ENCODE data around the gene ARHGAP26.

The ARHGAP26 gene

DNA sequence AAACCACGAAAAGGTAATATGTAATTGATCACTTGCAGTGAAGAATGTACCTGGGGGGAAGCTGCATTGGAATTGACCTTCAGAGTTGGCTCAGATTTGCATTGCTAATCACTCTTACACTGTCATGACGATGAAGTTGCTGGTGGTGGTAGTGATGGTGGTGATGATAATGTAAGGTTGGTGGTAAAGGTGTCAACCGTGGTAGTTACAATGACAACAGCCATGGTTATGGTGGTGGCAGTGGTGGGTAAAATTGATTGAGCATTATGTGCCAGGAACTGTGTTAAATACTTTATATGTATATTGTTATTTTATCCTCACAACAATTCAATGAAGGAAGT lies 350.9 kb downstream of the ARHGAP26 start:
- Histone ChIP-seq H3K36me3 (ENCODE audit: insufficient read depth, low read length) (no peaks in the 10 kb centered on the region), H3K9me3 (ENCODE audit: low read length) (no peaks in the 10 kb centered on the region), H2AFZ (ENCODE audit: low read length) (no peak overlapping the region), H3K9me2 (ENCODE audit: low read depth, low read length) (no peaks in the 10 kb centered on the region), H4K20me1 (ENCODE audit: insufficient read depth, low read length) (no peaks in the 10 kb centered on the region), H3K27ac (ENCODE audit: low read depth, low read length, poor library complexity, severe bottlenecking) (no peak overlapping the region), H3K4me1 (ENCODE audit: insufficient read depth, low read length, severe bottlenecking) (peaks cover 51% of the 10 kb centered on the region), H3K79me2 (ENCODE audit: insufficient read depth, low read length) (no peaks in the 10 kb centered on the region), H3K4me3 (ENCODE audit: low read depth, low read length, poor library complexity, severe bottlenecking) (no peak overlapping the region), H3F3A (ENCODE audit: insufficient read depth, low read length) (no peaks in the 10 kb centered on the region), H3K4me2 (ENCODE audit: low read length) (no peak overlapping the region), H3K9ac (ENCODE audit: low read length) (no peak overlapping the region), H3K27me3 (ENCODE audit: insufficient read depth, low read length) (no peaks in the 10 kb centered on the region)
- TF ChIP-seq EZH2 (IDR thresholded peaks at IDR 0.05; ENCODE audit: borderline replicate concordance, low read length) = no peak
- TF ChIP-seq, protein P1, sequence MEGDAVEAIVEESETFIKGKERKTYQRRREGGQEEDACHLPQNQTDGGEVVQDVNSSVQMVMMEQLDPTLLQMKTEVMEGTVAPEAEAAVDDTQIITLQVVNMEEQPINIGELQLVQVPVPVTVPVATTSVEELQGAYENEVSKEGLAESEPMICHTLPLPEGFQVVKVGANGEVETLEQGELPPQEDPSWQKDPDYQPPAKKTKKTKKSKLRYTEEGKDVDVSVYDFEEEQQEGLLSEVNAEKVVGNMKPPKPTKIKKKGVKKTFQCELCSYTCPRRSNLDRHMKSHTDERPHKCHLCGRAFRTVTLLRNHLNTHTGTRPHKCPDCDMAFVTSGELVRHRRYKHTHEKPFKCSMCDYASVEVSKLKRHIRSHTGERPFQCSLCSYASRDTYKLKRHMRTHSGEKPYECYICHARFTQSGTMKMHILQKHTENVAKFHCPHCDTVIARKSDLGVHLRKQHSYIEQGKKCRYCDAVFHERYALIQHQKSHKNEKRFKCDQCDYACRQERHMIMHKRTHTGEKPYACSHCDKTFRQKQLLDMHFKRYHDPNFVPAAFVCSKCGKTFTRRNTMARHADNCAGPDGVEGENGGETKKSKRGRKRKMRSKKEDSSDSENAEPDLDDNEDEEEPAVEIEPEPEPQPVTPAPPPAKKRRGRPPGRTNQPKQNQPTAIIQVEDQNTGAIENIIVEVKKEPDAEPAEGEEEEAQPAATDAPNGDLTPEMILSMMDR (IDR thresholded peaks at IDR 0.05; ENCODE audit: low read length) = no peak

DNA sequence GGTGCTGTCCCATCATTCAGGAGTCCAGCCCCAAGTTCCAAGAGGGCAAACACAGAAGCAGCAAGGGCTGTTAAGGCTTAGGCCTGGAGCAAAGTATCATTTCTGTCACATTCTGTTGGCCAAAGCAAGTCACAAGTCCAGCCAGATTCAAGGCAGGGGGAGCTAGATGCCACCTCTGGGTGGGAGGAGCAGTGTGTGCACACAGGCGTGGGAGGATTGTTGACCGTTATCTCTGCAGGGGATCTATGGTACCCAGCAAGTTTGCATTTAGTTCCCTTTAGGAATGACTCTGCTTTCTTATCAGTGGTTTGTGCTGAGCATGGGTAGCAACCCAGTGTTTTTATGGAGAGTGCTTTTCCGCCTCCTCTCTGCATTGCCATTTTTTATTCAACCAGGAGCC lies 354.4 kb downstream of the ARHGAP26 start:
- no peaks in the 10 kb centered on the region for H3F3A ChIP-seq (ENCODE audit: insufficient read depth, low read length)
- H3K27me3 ChIP-seq (ENCODE audit: insufficient read depth, low read length) = no peaks in the 10 kb centered on the region
- H3K36me3 ChIP-seq (ENCODE audit: insufficient read depth, low read length) = no peaks in the 10 kb centered on the region
- H3K4me1 ChIP-seq (ENCODE audit: insufficient read depth, low read length, severe bottlenecking) = peaks cover 42% of the 10 kb centered on the region
- no peaks in the 10 kb centered on the region for H3K9me3 ChIP-seq (ENCODE audit: low read length)
- H2AFZ ChIP-seq (ENCODE audit: low read length) = no peak overlapping the region
- no peak for TF ChIP-seq EZH2 (IDR thresholded peaks at IDR 0.05; ENCODE audit: borderline replicate concordance, low read length)
- TF ChIP-seq, protein P1 (IDR thresholded peaks at IDR 0.05; ENCODE audit: low read length) = no peak; the same call in 1 of the 2 replicates
- no peaks in the 10 kb centered on the region for H3K9me2 ChIP-seq (ENCODE audit: low read depth, low read length)
- no peak overlapping the region for H3K9ac ChIP-seq (ENCODE audit: low read length)
- H3K79me2 ChIP-seq (ENCODE audit: insufficient read depth, low read length) = no peaks in the 10 kb centered on the region
- H4K20me1 ChIP-seq (ENCODE audit: insufficient read depth, low read length) = no peaks in the 10 kb centered on the region
- no peak overlapping the region for H3K27ac ChIP-seq (ENCODE audit: low read depth, low read length, poor library complexity, severe bottlenecking)
- no peak overlapping the region for H3K4me3 ChIP-seq (ENCODE audit: low read depth, low read length, poor library complexity, severe bottlenecking)
- no peak overlapping the region for H3K4me2 ChIP-seq (ENCODE audit: low read length)

DNA sequence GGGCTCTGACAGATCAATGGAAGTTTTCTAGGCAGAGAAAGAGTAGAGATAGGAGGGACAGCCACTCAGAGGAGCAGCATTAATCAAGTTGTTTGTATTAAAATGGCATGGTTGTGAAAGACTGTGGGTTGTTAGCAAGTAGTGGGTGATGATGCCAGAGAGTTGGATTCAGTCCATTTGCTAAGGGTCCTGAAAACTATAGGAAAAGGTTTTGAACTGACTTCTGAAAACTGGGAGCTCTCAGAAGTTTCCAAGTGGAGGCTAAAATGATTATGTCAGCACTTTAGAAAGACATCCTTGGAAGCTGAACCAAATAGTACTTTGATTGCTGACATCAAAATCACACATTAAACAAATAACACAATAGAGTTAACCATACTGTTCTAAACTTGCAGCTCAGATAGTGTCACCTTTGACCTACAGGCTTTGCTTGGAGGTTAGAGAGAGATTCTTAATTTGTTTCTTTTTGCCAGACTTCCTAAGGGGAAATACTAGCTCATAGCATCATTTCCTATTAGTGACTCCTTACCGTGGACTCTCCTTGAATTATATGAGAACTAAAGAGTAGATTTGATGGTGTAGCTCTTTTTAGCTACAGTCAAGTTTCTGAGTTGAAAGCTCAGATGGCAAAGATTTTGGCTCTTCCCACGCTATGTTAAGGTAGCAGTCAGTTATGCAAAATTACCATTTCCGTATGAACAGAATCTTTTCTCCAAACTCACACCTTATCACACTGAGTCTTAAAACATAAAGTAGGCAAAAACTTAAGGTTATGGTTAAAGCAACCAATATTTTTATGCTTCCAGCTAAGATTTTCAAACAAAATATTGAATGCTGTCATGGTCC lies 356.2 kb downstream of the ARHGAP26 start:
- Histone ChIP-seq H3F3A (ENCODE audit: insufficient read depth, low read length) (no peaks in the 10 kb centered on the region), H3K79me2 (ENCODE audit: insufficient read depth, low read length) (no peaks in the 10 kb centered on the region), H3K4me1 (ENCODE audit: insufficient read depth, low read length, severe bottlenecking) (peaks cover 42% of the 10 kb centered on the region), H3K27me3 (ENCODE audit: insufficient read depth, low read length) (no peaks in the 10 kb centered on the region), H3K36me3 (ENCODE audit: insufficient read depth, low read length) (no peaks in the 10 kb centered on the region), H3K27ac (ENCODE audit: low read depth, low read length, poor library complexity, severe bottlenecking) (no peak overlapping the region), H3K4me2 (ENCODE audit: low read length) (peak overlapping the region; percentile 4; the same call in 1 of the 2 replicates), H3K9me3 (ENCODE audit: low read length) (no peaks in the 10 kb centered on the region), H3K9ac (ENCODE audit: low read length) (no peak overlapping the region), H3K4me3 (ENCODE audit: low read depth, low read length, poor library complexity, severe bottlenecking) (no peak overlapping the region), H4K20me1 (ENCODE audit: insufficient read depth, low read length) (no peaks in the 10 kb centered on the region), H3K9me2 (ENCODE audit: low read depth, low read length) (no peaks in the 10 kb centered on the region), H2AFZ (ENCODE audit: low read length) (0 out of 2 replicates have a peak overlapping the region, but pooled peaks have one; percentile 6)
- no peak for TF ChIP-seq EZH2 (IDR thresholded peaks at IDR 0.05; ENCODE audit: borderline replicate concordance, low read length)
- TF ChIP-seq, protein P1 (IDR thresholded peaks at IDR 0.05; ENCODE audit: low read length) = no peak
